GM10266 (cell line): Measurements from ENCODE around the gene B4GALT1.

ENCODE experiments used
- DNase-seq: peaks from one replicate; pipeline ENCODE4 v3.0.0; 2012; ENCODE audit errors: extremely low spot score
- CTCF ChIP-seq: IDR thresholded peaks from 2 replicates; pipeline ENCODE4 v1.5.1; 2012; ENCODE audit warnings: mild to moderate bottlenecking, low read depth; ENCODE audit not compliant: control insufficient read depth, insufficient read depth; ENCODE audit errors: missing control alignments

B4GALT1 gene

GRCh38 chr9:33107762-33108161, 59.4 kb downstream of the B4GALT1 start:
- DNase-seq: no peak
- TF ChIP-seq CTCF: no peak

- no peak for TF ChIP-seq CTCF
- no peak for DNase-seq
Measured at GRCh38 chr9:33106827-33107621, 60.1 kb downstream of the B4GALT1 start.

- no peak for DNase-seq
- no peak for TF ChIP-seq CTCF
Measured at GRCh38 chr9:33106372-33106771, 60.8 kb downstream of the B4GALT1 start.

- no peak for TF ChIP-seq CTCF
- no peak for DNase-seq
Measured at GRCh38 chr9:33105959-33106358, 61.2 kb downstream of the B4GALT1 start.

GRCh38 chr9:33105504-33105903, 61.6 kb downstream of the B4GALT1 start:
- TF ChIP-seq CTCF: no peak

GRCh38 chr9:33104401-33104800, 62.7 kb downstream of the B4GALT1 start:
- TF ChIP-seq CTCF: no peak
- DNase-seq: no peak

More at GRCh38 chr9:33105504-33105903, 61.6 kb downstream of the B4GALT1 start:
- no peak for DNase-seq

GRCh38 chr9:33103501-33104281, 63.4 kb downstream of the B4GALT1 start:
- no peak for TF ChIP-seq CTCF
- no peak for DNase-seq
